ENCODE results near the gene HTR7.

The HTR7 gene

GRCh38 chr10:90857635-90858460 lies at the start of gene HTR7:
Gene HTR7, minus strand, starts transcription at chr10:90858039. Its CDS starts 368 bp downstream, at chr10:90857671.
- DNase-seq (ENCODE audit: low spot score) = peak; percentile 48

DNA sequence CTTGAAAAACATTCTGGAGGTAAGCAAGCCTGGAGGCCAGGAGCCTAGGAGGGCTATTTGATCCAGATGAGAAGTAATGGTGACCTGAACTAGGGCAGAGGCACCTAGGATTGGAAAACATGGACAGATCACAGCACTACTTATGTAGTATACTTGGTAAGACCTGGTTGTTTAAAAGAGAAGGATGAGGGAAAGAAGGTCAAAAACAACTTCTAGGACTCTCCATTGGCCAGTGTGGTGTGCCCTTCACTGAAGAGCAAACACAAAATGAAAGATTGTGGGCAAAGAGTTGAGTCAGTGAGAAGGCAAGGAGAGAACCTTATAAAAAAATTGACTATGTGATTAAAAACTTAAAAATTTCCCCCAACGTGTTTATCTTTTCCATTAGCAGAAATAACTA lies 48.8 kb upstream of the HTR7 start:
- no peak for DNase-seq (ENCODE audit: low spot score)

DNA sequence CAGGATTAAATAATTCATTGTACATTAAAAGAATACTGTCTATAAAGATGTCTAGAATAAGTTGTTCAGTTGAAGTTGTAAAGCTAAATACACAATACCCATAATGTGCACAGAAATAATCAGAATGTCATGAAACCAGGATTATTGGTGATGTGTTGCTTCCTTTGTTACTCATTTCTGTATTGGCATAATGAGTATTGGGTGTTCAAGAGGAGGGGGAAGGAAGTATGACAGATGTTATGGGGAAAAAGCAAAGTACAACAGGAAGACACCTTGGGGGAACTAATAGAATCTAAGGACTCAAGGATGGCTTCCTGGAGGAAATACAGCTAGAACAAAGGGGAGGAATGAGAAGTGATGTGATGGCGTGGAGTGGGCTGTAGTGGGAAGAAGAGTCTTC lies 48.1 kb upstream of the HTR7 start:
- no peak for DNase-seq (ENCODE audit: low spot score)

DNA sequence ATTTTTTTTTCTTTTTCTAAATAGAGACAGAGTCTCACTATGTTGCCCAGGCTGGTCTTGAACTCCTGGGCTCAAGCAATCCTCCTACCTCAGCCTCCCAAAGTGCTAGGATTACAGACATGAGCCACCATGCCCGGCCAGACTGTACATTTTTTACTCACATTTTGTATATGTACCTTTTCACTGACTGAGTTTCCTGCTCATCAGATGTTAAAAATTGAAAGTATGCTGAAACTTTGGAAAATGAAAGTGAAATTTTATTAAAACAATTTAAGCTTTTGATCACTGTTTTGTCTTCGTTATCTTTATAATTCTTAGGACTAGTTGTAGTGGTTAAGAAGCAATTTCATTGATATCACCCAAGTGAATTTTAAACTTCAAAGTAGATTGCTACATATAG lies 39.1 kb upstream of the HTR7 start:
- DNase-seq (ENCODE audit: low spot score) = peak; percentile 6

GRCh38 chr10:90893190-90893589 lies 35.4 kb upstream of the HTR7 start:
- no peak for DNase-seq (ENCODE audit: low spot score)

GRCh38 chr10:90890347-90890746 lies 32.5 kb upstream of the HTR7 start:
- no peak for DNase-seq (ENCODE audit: low spot score)

GRCh38 chr10:90889636-90890035 lies 31.8 kb upstream of the HTR7 start:
- no peak for DNase-seq (ENCODE audit: low spot score)

DNA sequence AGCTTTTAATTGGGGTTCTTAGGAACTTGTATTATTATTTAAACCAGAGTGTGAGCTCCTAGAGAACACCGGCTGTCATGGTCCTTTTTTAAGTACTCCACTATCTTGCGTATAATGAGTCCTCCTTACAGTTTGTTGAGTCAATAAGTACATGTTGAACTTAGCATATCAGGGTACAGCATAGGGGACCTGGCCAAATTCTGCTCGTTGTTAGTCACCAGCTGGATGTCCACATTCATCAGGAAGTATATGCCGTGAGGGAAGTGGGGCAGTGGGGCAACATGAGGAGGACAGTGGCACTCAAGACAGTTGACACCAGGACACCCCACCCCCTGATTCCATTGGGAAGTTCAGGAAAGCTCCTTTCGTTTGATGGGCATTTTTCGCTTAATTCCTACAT lies 30.5 kb upstream of the HTR7 start:
- no peak for DNase-seq (ENCODE audit: low spot score)

GRCh38 chr10:90887555-90887954 lies 29.7 kb upstream of the HTR7 start:
- no peak for DNase-seq (ENCODE audit: low spot score)

DNA sequence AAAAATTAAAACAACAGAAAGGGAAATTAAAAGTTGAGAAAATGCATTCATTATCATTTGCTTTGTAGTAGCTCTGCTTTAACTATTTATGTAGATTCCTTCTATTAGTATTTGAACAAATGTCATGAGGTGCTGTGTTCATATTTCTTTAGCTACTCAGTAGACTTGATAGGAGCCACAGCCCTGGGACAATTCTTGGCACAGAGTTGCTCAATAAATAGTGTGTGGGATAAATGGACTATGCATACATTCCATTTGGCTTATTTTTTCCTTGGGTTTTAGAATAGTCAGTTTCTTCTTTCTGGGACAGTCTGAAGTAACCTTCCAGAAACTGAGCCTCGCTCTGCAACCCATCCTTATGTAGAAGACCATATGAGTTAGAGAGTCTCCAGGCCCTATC lies 27.3 kb upstream of the HTR7 start:
- no peak for DNase-seq (ENCODE audit: low spot score)

DNA sequence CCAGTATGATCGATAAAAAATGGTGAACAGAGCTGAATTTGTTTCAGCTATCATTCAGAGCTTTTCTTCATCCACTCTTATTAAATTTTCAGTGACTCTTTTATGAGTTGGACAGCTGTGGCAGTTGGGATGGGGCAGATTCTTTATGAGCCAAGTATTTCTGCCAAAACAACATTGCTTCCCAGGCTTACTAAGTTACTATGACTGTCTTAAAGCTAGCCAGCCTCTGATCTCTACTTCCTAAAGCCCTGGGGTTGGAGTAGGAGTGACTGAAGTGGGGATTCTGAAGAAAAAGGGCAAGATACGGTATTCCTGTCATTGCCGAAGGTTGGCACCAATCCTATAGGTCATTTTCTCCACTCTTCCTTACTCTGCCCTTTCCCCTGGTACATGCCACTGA lies 26.6 kb upstream of the HTR7 start:
- DNase-seq (ENCODE audit: low spot score) = no peak

- DNase-seq (ENCODE audit: low spot score) = peak; percentile 38
Observed at GRCh38 chr10:90880059-90880719, 22.4 kb upstream of the HTR7 start.

DNA sequence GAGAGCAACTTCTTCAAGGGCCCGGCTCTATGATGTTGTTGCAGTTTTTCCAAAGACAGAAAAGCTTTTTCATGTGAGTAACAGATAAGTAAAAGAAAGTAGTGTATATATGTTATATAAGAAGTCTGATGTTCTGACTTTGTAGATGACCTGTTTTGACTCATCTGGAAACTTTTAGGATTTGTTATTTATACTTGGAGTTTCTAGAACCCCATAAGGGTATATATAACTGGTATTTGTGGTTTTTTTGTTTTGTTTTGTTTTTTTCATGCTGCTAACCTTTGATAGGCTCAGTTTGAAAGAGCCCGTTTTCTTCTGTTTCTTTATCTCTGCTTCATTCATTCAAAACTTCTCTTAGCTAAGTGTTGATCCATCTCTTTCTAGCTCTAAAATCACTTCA lies 21.2 kb upstream of the HTR7 start:
- DNase-seq (ENCODE audit: low spot score) = no peak

- no peak for DNase-seq (ENCODE audit: low spot score)
Observed at GRCh38 chr10:90872648-90873020, 14.8 kb upstream of the HTR7 start.

GRCh38 chr10:90871766-90872647 lies 14.2 kb upstream of the HTR7 start, which contains the start of gene RPP30:
Gene RPP30, plus strand, starts transcription at chr10:90871974. Its CDS starts 13 bp downstream, at chr10:90871987.
- DNase-seq (ENCODE audit: low spot score) = peak; percentile 80

DNA sequence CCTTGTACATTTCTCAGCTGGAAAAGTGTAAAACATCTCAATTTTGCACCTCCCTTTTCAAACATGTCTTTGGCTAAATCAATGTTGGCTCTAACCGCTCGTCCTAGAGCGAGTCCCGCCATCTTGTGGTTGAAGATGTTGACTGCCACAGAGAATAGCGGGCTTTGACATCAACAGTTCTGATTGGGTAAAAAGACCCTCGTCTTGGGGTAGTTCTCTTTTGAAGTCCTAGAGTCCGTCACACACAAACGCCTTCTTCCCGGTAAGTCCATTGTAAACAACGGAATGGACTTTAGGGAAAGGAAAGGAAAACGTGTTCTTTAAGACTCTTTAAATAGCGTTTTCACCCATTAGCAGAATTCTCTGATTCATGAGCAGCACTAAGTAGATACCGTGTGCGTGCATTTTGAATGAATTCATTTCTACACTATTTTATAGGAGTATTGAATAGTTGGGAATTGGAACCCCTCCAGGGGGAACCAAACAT lies 13.5 kb upstream of the HTR7 start:
- peak; percentile 50 for DNase-seq (ENCODE audit: low spot score)

DNA sequence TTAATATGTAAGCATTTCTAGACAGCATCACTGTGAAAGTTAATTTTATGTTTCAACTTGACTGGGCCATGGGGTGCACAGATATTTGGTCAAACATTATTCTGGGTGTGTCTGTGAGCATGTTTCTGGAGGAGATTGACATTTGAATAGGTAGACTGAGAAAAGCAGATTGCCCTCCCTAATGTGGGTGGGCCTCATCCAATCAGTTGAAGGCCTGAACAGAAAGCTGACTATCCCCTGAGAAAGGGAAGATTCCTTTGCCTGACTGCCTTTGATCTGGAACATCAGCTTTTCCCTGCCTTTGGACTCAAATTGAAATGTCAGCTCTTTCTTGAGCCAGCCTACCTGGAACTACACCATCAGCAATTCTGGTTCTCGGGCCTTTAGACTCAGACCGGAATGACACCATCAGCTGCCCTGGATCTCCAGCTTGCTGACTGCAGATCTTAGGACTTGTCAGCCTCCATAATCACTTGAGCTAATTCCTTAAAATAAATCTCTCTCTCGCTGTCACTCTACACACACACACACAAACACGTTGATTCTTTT lies 8.3 kb upstream of the HTR7 start:
- no peak for DNase-seq (ENCODE audit: low spot score)

- no peak for DNase-seq (ENCODE audit: low spot score)
Observed at GRCh38 chr10:90865401-90865800, 7.6 kb upstream of the HTR7 start.

DNA sequence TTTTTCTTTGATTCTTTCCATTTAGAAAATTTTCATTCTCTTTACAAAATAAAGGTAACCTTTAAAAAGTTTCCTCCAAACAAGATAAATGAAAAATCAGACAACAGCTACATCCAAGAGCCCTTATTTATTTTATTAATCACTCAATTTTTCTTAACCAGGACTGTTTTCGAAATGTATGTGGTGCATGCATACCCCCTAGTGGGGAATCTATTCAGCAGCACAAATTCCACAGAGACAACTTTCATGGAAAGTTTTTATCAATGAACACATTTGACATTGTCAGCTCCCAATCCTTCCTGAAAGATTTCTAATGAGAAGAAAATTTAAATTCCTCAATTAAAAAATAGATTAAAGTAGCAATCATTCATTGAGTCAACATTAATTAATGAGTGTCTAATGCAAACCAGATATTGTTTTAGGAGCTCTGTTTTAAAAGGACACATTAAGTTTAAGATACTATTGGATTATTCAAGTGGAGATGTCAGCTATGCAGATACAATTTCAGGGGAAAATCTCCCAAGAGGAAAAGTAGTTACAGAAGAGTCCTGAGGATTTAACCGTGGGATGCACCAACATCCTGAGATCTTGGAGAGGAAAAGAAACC lies 5.2 kb upstream of the HTR7 start:
- no peak for DNase-seq (ENCODE audit: low spot score)

- DNase-seq (ENCODE audit: low spot score) = no peak
Observed at GRCh38 chr10:90860790-90861189, 3.0 kb upstream of the HTR7 start.

DNA sequence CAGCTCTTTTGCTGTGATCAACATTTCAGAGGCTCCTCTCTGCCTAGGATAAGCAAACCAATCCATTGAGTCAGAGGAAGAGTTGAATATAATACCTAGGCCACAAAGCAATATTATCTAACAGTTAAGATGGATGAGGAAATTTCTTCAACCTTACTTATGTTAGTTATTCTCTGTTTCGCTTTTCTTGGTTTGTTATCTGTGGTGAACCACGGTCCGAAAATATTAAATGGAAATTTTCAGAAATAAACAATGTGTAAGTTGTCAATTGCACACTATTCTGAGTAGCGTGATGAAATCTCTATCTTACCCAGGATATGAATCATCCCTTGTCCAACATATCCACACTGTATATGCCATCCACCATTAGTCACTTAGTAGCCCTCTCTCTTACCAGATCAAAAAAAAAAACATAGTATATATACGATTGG lies 1.5 kb upstream of the HTR7 start:
- DNase-seq (ENCODE audit: low spot score) = no peak
